SK-N-SH (cell line): ENCODE measurements around the gene CPED1. TPM values are rescaled to one million over a fixed set of nuclear protein-coding genes. Genes with fewer than 3 reads are reported as not detected.

Experiments
- CTCF ChIA-PET: fragments of 300-600, 350-600 bp; formaldehyde crosslinking; extraction: SDS; loops from one replicate; lab custom pipeline; 2021; lab: Yijun Ruan, JAX
- POLR2A ChIA-PET: fragments of 350-600 bp; sonication (Branson Sonifier 250); formaldehyde crosslinking; extraction: SDS; loops from one replicate; lab custom pipeline; 2020; ENCODE audit warnings: antibody characterized with exemption, inconsistent platforms; lab: Yijun Ruan, JAX
- DNase-seq: peaks from one replicate; pipeline ENCODE4 v3.0.0; 2012
- H2AFZ ChIP-seq: fragments of 200-600 bp; sonication (generic); 2 replicates; pipeline ENCODE4 v1.8.1; 2016; ENCODE audit warnings: antibody characterized with exemption, mild to moderate bottlenecking, low read depth
- H3F3A ChIP-seq: fragments of 200-600 bp; sonication (generic); replicated peaks from 2 replicates; pipeline ENCODE3; 2016; ENCODE audit warnings: antibody characterized with exemption, mild to moderate bottlenecking; ENCODE audit not compliant: insufficient read depth
- H3K27ac ChIP-seq, 2 experiments: fragments of 200-500 bp in 1 of 2; fragments of 200-600 bp in 1 of 2; sonication (Bioruptor generic) in 1 of 2; sonication (generic), shearing (Covaris generic) in 1 of 2; 2 replicates each; pipeline versions ENCODE4 v1.5.1 to v1.6.1; 2014 to 2016; ENCODE audit warnings: low read depth in 2 of 2, inconsistent platforms in 1 of 2, low read length in 1 of 2, mild to moderate bottlenecking in 1 of 2, mixed read lengths in 1 of 2
- H3K27me3 ChIP-seq: fragments of 200-600 bp; sonication (generic), shearing (Covaris generic); 2 replicates; pipeline ENCODE4 v1.6.1; 2016; ENCODE audit warnings: mixed run types; ENCODE audit not compliant: insufficient read depth
- H3K36me3 ChIP-seq, 2 experiments: fragments of 200-500 bp in 1 of 2; fragments of 200-600 bp in 1 of 2; sonication (Bioruptor generic) in 1 of 2; sonication (generic) in 1 of 2; replicated peaks in 1 of 2; 2 replicates each; pipeline versions ENCODE3 to v1.5.1; 2014 to 2016; ENCODE audit warnings: low read length in 1 of 2, mild to moderate bottlenecking in 1 of 2; ENCODE audit not compliant: insufficient read depth in 2 of 2, control insufficient read depth in 1 of 2
- H3K4me1 ChIP-seq, 2 experiments: fragments of 200-500 bp in 1 of 2; fragments of 200-600 bp in 1 of 2; sonication (Bioruptor generic) in 1 of 2; sonication (generic), shearing (Covaris generic) in 1 of 2; 2 replicates each; pipeline versions ENCODE4 v1.5.1 to v1.6.1; 2014 to 2016; ENCODE audit warnings: low read depth in 1 of 2, low read length in 1 of 2, mixed run types in 1 of 2; ENCODE audit not compliant: insufficient read depth in 2 of 2, control insufficient read depth in 1 of 2
- H3K4me2 ChIP-seq: fragments of 200-600 bp; sonication (generic), shearing (Covaris generic); 2 replicates; pipeline ENCODE4 v1.6.1; 2017; ENCODE audit warnings: mixed run types
- H3K4me3 ChIP-seq, 2 experiments: fragments of 200-500 bp in 1 of 2; fragments of 200-600 bp in 1 of 2; sonication (Bioruptor generic) in 1 of 2; sonication (generic), shearing (Covaris generic) in 1 of 2; 2 replicates each; pipeline versions ENCODE4 v1.5.1 to v1.8.1; 2014 to 2016; ENCODE audit warnings: low read depth in 2 of 2, inconsistent platforms in 1 of 2, low read length in 1 of 2, mild to moderate bottlenecking in 1 of 2, mixed read lengths in 1 of 2, moderate library complexity in 1 of 2
- H3K79me2 ChIP-seq: fragments of 200-600 bp; sonication (generic); 2 replicates; pipeline ENCODE4 v1.8.1; 2017; ENCODE audit warnings: mild to moderate bottlenecking; ENCODE audit not compliant: insufficient read depth
- H3K9ac ChIP-seq: fragments of 200-600 bp; sonication (generic); 2 replicates; pipeline ENCODE4 v1.6.1; 2017; ENCODE audit warnings: mixed run types
- H3K9me2 ChIP-seq: fragments of 200-600 bp; sonication (generic); 2 replicates; pipeline ENCODE4 v1.6.1; 2017; ENCODE audit warnings: mixed run types
- H3K9me3 ChIP-seq: fragments of 200-600 bp; sonication (generic); 2 replicates; pipeline ENCODE4 v1.6.1; 2017; ENCODE audit warnings: mixed run types, mild to moderate bottlenecking, moderate library complexity
- H4K20me1 ChIP-seq: fragments of 200-600 bp; sonication (generic); 2 replicates; pipeline ENCODE4 v1.6.1; 2017; ENCODE audit warnings: mild to moderate bottlenecking, mixed run types; ENCODE audit not compliant: insufficient read depth
- GATA2 ChIP-seq: sonication (generic); formaldehyde crosslinking; IDR thresholded peaks from 2 replicates; pipeline ENCODE4 v1.5.0; 2020; ENCODE audit warnings: mild to moderate bottlenecking, missing genetic modification reagents
- IRF3 ChIP-seq: fragments of 150-350 bp; IDR thresholded peaks from 2 replicates; pipeline ENCODE4 v1.6.1; 2016; ENCODE audit warnings: mild to moderate bottlenecking, low read depth, low read length
- MXI1 ChIP-seq: IDR thresholded peaks from 2 replicates; pipeline ENCODE4 v1.6.1; 2012; ENCODE audit warnings: mild to moderate bottlenecking, low read depth, low read length, improper control_type of control experiment
- NFIC ChIP-seq: IDR thresholded peaks from 2 replicates; pipeline ENCODE4 v1.4.0; 2012; ENCODE audit warnings: borderline replicate concordance
- NRF1 ChIP-seq: IDR thresholded peaks from 2 replicates; pipeline ENCODE4 v1.6.1; 2012; ENCODE audit warnings: low read depth, mild to moderate bottlenecking, low read length
- RFX5 ChIP-seq: IDR thresholded peaks from 2 replicates; pipeline ENCODE4 v1.6.1; 2012; ENCODE audit warnings: mild to moderate bottlenecking, improper control_type of control experiment, low read length
- SIN3A ChIP-seq: IDR thresholded peaks from 2 replicates; pipeline ENCODE4 v1.6.1; 2012; ENCODE audit warnings: low read depth, mild to moderate bottlenecking, low read length, moderate library complexity, borderline replicate concordance
- YY1 ChIP-seq: IDR thresholded peaks from 2 replicates; pipeline ENCODE4 v1.4.0; 2012; ENCODE audit warnings: low read depth, mild to moderate bottlenecking
- WGBS: methylation state at CpG from one replicate; pipeline ENCODE4 v1.1.6; 2017; ENCODE audit warnings: low lambda C conversion rate; 5-methylcytosine and 5-hydroxymethylcytosine counted together
- polyA plus RNA-seq, 3 experiments: library from polyadenylated mRNA; depleted of rRNA; stranded (reverse); fragments of >200 nt; gene quantifications; 2 replicates each; pipeline ENCODE4 v1.2.3, GENCODE V29; 2012
- TF ChIP-seq, protein P1 (sequence below): IDR thresholded peaks from 2 replicates; pipeline ENCODE4; 2012
- TF ChIP-seq, protein P2 (sequence below): fragments of 200-600 bp; sonication (generic); IDR thresholded peaks from 2 replicates; pipeline ENCODE4 v1.6.1; 2017; ENCODE audit warnings: antibody characterized with exemption, mild to moderate bottlenecking, moderate library complexity
- TF ChIP-seq, protein P3 (sequence below): IDR thresholded peaks from 2 replicates; pipeline ENCODE4 v1.4.0; 2012; ENCODE audit warnings: low read depth, borderline replicate concordance

CPED1 gene
- polyA plus RNA-seq, 1 of the 3 experiments (the other 2 are of a cell fraction), result 4.4 TPM

DNA sequence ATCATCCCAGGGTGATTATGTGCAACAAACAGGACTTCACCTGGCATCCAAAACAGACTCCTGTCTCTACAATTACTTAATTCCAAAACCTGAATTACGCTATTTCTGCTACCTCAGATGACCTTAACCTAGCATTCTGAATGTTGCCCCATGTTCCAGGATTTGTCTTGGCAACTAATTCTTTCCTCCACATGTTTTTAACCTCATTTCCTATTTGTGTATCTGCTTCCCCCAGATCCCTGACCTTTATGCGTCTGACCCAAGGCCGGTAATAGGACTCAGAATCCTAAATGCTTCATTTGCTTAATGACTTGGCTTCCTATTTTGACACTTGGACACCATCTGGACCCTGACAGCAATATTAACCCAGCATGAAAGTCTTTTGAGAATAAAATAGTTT is 46.7 kb upstream of the CPED1 start:
- H2AFZ ChIP-seq, result no peak overlapping the region
- CTCF ChIA-PET, result interaction anchor here (0.6 to 3.7 kb wide), 12 partner anchors 12 to 159 kb away, joined by 3 to 24 read pairs (median 3); no protein-coding TSS in a partner anchor

More for the DNA sequence above, 46.7 kb upstream of the CPED1 start:
- H3K9me3 ChIP-seq, result no peaks in the 10 kb centered on the region
- TF ChIP-seq YY1 (no peak), GATA2 (no peak), RFX5 (no peak), SIN3A (no peak), NFIC (no peak), IRF3 (no peak), NRF1 (no peak), MXI1 (no peak)
- TF ChIP-seq, protein P1, sequence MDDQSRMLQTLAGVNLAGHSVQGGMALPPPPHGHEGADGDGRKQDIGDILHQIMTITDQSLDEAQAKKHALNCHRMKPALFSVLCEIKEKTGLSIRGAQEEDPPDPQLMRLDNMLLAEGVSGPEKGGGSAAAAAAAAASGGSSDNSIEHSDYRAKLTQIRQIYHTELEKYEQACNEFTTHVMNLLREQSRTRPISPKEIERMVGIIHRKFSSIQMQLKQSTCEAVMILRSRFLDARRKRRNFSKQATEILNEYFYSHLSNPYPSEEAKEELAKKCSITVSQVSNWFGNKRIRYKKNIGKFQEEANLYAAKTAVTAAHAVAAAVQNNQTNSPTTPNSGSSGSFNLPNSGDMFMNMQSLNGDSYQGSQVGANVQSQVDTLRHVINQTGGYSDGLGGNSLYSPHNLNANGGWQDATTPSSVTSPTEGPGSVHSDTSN, result no peak
- TF ChIP-seq, protein P2, sequence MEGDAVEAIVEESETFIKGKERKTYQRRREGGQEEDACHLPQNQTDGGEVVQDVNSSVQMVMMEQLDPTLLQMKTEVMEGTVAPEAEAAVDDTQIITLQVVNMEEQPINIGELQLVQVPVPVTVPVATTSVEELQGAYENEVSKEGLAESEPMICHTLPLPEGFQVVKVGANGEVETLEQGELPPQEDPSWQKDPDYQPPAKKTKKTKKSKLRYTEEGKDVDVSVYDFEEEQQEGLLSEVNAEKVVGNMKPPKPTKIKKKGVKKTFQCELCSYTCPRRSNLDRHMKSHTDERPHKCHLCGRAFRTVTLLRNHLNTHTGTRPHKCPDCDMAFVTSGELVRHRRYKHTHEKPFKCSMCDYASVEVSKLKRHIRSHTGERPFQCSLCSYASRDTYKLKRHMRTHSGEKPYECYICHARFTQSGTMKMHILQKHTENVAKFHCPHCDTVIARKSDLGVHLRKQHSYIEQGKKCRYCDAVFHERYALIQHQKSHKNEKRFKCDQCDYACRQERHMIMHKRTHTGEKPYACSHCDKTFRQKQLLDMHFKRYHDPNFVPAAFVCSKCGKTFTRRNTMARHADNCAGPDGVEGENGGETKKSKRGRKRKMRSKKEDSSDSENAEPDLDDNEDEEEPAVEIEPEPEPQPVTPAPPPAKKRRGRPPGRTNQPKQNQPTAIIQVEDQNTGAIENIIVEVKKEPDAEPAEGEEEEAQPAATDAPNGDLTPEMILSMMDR, result no peak
- TF ChIP-seq, protein P3, sequence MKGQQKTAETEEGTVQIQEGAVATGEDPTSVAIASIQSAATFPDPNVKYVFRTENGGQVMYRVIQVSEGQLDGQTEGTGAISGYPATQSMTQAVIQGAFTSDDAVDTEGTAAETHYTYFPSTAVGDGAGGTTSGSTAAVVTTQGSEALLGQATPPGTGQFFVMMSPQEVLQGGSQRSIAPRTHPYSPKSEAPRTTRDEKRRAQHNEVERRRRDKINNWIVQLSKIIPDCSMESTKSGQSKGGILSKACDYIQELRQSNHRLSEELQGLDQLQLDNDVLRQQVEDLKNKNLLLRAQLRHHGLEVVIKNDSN, result no peak
- TF ChIP-seq, all 33 proteins: peak for 0
- Histone ChIP-seq H3K4me3 (no peak overlapping the region), H3K9me2 (no peaks in the 10 kb centered on the region), H3K4me1 (no peaks in the 10 kb centered on the region; a peak in 1 of 4 replicates), H3F3A (no peaks in the 10 kb centered on the region), H4K20me1 (no peaks in the 10 kb centered on the region), H3K4me2 (no peak overlapping the region), H3K9ac (no peak overlapping the region), H3K79me2 (no peaks in the 10 kb centered on the region), H3K27me3 (peaks cover 11% of the 10 kb centered on the region; the same call in 1 of the 2 replicates), H3K27ac (no peak overlapping the region), H3K36me3 (no peaks in the 10 kb centered on the region)
- no peak for DNase-seq
- POLR2A ChIA-PET, result no interaction called here
- WGBS, result 48% methylated on average over 3 of the region's 3 CpGs
